Colon (tissue), 2 donors: ENCODE results near the gene POU3F1.

ENCODE experiments used
- FAIRE-seq: peaks from 2 replicates; lab custom pipeline; 2012; peaks lifted over from hg19 to GRCh38; lab: Jason Lieb, UNC
- donor health status: control.
- donor health status: control.

POU3F1 gene

GRCh38 chr1:38028105-38028591, 18.4 kb downstream of the POU3F1 start:
- no peak for FAIRE-seq

- FAIRE-seq, result no peak
These were observed 19.1 kb downstream of the POU3F1 start for GRCh38 chr1:38027201-38028104.

GRCh38 chr1:38026592-38027200, 19.9 kb downstream of the POU3F1 start:
- FAIRE-seq, result no peak

- no peak for FAIRE-seq
These were observed 20.9 kb downstream of the POU3F1 start for GRCh38 chr1:38025664-38026063.

- FAIRE-seq, result no peak
These were observed 21.4 kb downstream of the POU3F1 start for GRCh38 chr1:38025233-38025632.

- no peak for FAIRE-seq
These were observed 23.8 kb downstream of the POU3F1 start for GRCh38 chr1:38022810-38023209.

- FAIRE-seq, result no peak
These were observed 24.6 kb downstream of the POU3F1 start for GRCh38 chr1:38021969-38022368.

GRCh38 chr1:38020396-38020795, 26.2 kb downstream of the POU3F1 start:
- FAIRE-seq, result no peak

- FAIRE-seq, result no peak
These were observed 27.7 kb downstream of the POU3F1 start for GRCh38 chr1:38018864-38019343.

GRCh38 chr1:38015978-38016725, 30.4 kb downstream of the POU3F1 start:
- no peak for FAIRE-seq

- FAIRE-seq, result no peak
These were observed 31.7 kb downstream of the POU3F1 start for GRCh38 chr1:38014724-38015424.

GRCh38 chr1:38014171-38014570, 32.4 kb downstream of the POU3F1 start:
- no peak for FAIRE-seq

GRCh38 chr1:38013227-38013622, 33.4 kb downstream of the POU3F1 start:
- FAIRE-seq, result no peak

GRCh38 chr1:38012363-38013226, 34.0 kb downstream of the POU3F1 start, which contains the start of gene UTP11:
Gene UTP11 (plus strand): TSS chr1:38012734. CDS start chr1:38012803, 69 bp downstream.
- no peak for FAIRE-seq

GRCh38 chr1:38009841-38010180, 36.8 kb downstream of the POU3F1 start:
- no peak for FAIRE-seq

GRCh38 chr1:38009088-38009840, 37.3 kb downstream of the POU3F1 start:
- FAIRE-seq, result no peak

- FAIRE-seq, result no peak
These were observed 40.4 kb downstream of the POU3F1 start for GRCh38 chr1:38006008-38006828.

GRCh38 chr1:38005195-38006007, 41.2 kb downstream of the POU3F1 start, which contains the start of gene FHL3:
Gene FHL3 (minus strand): TSS chr1:38005514. CDS start chr1:37999412, 6,102 bp downstream.
- FAIRE-seq, result no peak
